Ascending aorta (tissue), 2 donors: ENCODE measurements around the gene PEX10. TPM values are rescaled to one million over a fixed set of nuclear protein-coding genes. Genes with fewer than 3 reads are reported as not detected.
"Not testable (repeated sequence)": the region's sequence is repeated elsewhere in the genome, so short reads cannot be mapped to it uniquely, and the experiment has no call there.

Source experiments
- DNase-seq, 2 donors: peaks; one replicate each; pipeline ENCODE4 v3.0.0-alpha.2; 2019; ENCODE audit warnings: low spot score in 2 of 2
- H3K27ac ChIP-seq, 2 donors: fragments of 200-600 bp; sonication (generic); one replicate each; pipeline ENCODE4 v1.5.1; 2016 to 2017; ENCODE audit warnings: mild to moderate bottlenecking in 1 of 2
- H3K27me3 ChIP-seq: fragments of 200-600 bp; sonication (generic); one replicate; pipeline ENCODE4 v1.5.1; 2017
- H3K36me3 ChIP-seq, 2 donors: fragments of 200-600 bp; sonication (generic); one replicate each; pipeline ENCODE4 v1.5.1; 2016
- H3K4me1 ChIP-seq, 2 donors: fragments of 200-600 bp; sonication (generic); one replicate each; pipeline ENCODE4 v1.5.1; 2016 to 2017; ENCODE audit warnings: mild to moderate bottlenecking in 1 of 2
- H3K4me3 ChIP-seq, 2 donors: fragments of 200-600 bp; sonication (generic); one replicate each; pipeline ENCODE4 v1.5.1; 2016 to 2017; ENCODE audit warnings: mild to moderate bottlenecking in 1 of 2
- H3K9me3 ChIP-seq, 2 donors: fragments of 200-600 bp; sonication (generic); one replicate each; pipeline ENCODE4 v1.5.1; 2016
- CTCF ChIP-seq, 3 experiments: fragments of 200-600 bp in 2 of 3; fragments of 450-650 bp in 1 of 3; sonication (generic) in 2 of 3; IDR thresholded peaks; one replicate each; pipeline ENCODE4 v1.5.1; 2016 to 2019; ENCODE audit warnings: antibody characterized with exemption in 3 of 3, mild to moderate bottlenecking in 1 of 3, moderate library complexity in 1 of 3
- intact Hi-C: fragments of 100-400 bp; cut with DNase I; formaldehyde crosslinking; loops from one replicate; pipeline ENCODE4 v1.15.1; 2023
- total RNA-seq: library from RNA; depleted of rRNA; stranded (reverse); fragments of >200 nt; gene quantifications from one replicate; pipeline ENCODE4 v1.1.0, GENCODE V29; 2016

The PEX10 gene
- total RNA-seq, 1 donor from 2014 or later = 26.1 TPM

GRCh38 chr1:2441746-2442145 is 29.4 kb upstream of the PEX10 start:
- Histone ChIP-seq H3K4me1 (no peaks in the 10 kb centered on the region), H3K36me3 (no peaks in the 10 kb centered on the region), H3K4me3 (no peak overlapping the region), H3K27ac (no peak overlapping the region), H3K9me3 (no peaks in the 10 kb centered on the region), H3K27me3 (peaks cover 12% of the 10 kb centered on the region)
- no peak for DNase-seq
- no peak for TF ChIP-seq CTCF (IDR thresholded peaks at IDR 0.05)
- intact Hi-C loops = no loop called here

- H3K4me1 ChIP-seq, H3K36me3 ChIP-seq, H3K9me3 ChIP-seq, H3K27ac ChIP-seq, intact Hi-C loops, H3K4me3 ChIP-seq: not testable (repeated sequence)
- H3K27me3 ChIP-seq = peaks cover 12% of the 10 kb centered on the region
- peak in 1 of 2 donors; percentile 70 for DNase-seq
These were observed 28.0 kb upstream of the PEX10 start for GRCh38 chr1:2440346-2440745.

GRCh38 chr1:2439369-2439768 is 27.0 kb upstream of the PEX10 start:
- no peaks in the 10 kb centered on the region for H3K36me3 ChIP-seq
- H3K27ac ChIP-seq = no peak overlapping the region
- no peak for DNase-seq
- no peak overlapping the region for H3K4me3 ChIP-seq
- no peaks in the 10 kb centered on the region for H3K4me1 ChIP-seq
- no peak for TF ChIP-seq CTCF (IDR thresholded peaks at IDR 0.05)
- intact Hi-C loops = no loop called here
- H3K9me3 ChIP-seq = no peaks in the 10 kb centered on the region
- H3K27me3 ChIP-seq = peaks cover 12% of the 10 kb centered on the region

GRCh38 chr1:2438641-2439040 is 26.3 kb upstream of the PEX10 start:
- Histone ChIP-seq H3K36me3 (no peaks in the 10 kb centered on the region), H3K9me3 (no peaks in the 10 kb centered on the region), H3K4me1 (no peaks in the 10 kb centered on the region), H3K27ac (no peak overlapping the region), H3K4me3 (no peak overlapping the region), H3K27me3 (peaks cover 12% of the 10 kb centered on the region)
- no peak for DNase-seq
- intact Hi-C loops = no loop called here
- no peak for TF ChIP-seq CTCF (IDR thresholded peaks at IDR 0.05)

- Histone ChIP-seq H3K9me3 (no peaks in the 10 kb centered on the region), H3K36me3 (no peaks in the 10 kb centered on the region), H3K4me3 (no peak overlapping the region), H3K27me3 (peaks cover 8% of the 10 kb centered on the region), H3K4me1 (no peaks in the 10 kb centered on the region), H3K27ac (no peak overlapping the region)
- no peak for DNase-seq
- intact Hi-C loops = no loop called here
- no peak for TF ChIP-seq CTCF (IDR thresholded peaks at IDR 0.05)
These were observed 25.7 kb upstream of the PEX10 start for GRCh38 chr1:2438038-2438437.

GRCh38 chr1:2437617-2438016 is 25.3 kb upstream of the PEX10 start:
- peaks cover 4% of the 10 kb centered on the region for H3K27me3 ChIP-seq
- no peaks in the 10 kb centered on the region for H3K9me3 ChIP-seq
- H3K36me3 ChIP-seq = no peaks in the 10 kb centered on the region
- H3K27ac ChIP-seq = no peak overlapping the region
- no peak overlapping the region for H3K4me3 ChIP-seq
- TF ChIP-seq CTCF (IDR thresholded peaks at IDR 0.05) = no peak
- H3K4me1 ChIP-seq = no peaks in the 10 kb centered on the region
- DNase-seq = no peak
- intact Hi-C loops = no loop called here
